GM12875 (cell line): ENCODE data around the gene AQP2.

Experiments
- H3K4me3 ChIP-seq: one replicate; pipeline ENCODE4 v1.5.1; 2011; ENCODE audit warnings: low read depth, low read length, control low read depth
- TF ChIP-seq, protein P1 (sequence below): IDR thresholded peaks from 2 replicates; pipeline ENCODE4 v1.5.1; 2011; ENCODE audit warnings: low read depth, mild to moderate bottlenecking, control low read depth, inconsistent platforms, low read length, moderate library complexity, borderline replicate concordance; ENCODE audit not compliant: insufficient read depth

The AQP2 gene

DNA sequence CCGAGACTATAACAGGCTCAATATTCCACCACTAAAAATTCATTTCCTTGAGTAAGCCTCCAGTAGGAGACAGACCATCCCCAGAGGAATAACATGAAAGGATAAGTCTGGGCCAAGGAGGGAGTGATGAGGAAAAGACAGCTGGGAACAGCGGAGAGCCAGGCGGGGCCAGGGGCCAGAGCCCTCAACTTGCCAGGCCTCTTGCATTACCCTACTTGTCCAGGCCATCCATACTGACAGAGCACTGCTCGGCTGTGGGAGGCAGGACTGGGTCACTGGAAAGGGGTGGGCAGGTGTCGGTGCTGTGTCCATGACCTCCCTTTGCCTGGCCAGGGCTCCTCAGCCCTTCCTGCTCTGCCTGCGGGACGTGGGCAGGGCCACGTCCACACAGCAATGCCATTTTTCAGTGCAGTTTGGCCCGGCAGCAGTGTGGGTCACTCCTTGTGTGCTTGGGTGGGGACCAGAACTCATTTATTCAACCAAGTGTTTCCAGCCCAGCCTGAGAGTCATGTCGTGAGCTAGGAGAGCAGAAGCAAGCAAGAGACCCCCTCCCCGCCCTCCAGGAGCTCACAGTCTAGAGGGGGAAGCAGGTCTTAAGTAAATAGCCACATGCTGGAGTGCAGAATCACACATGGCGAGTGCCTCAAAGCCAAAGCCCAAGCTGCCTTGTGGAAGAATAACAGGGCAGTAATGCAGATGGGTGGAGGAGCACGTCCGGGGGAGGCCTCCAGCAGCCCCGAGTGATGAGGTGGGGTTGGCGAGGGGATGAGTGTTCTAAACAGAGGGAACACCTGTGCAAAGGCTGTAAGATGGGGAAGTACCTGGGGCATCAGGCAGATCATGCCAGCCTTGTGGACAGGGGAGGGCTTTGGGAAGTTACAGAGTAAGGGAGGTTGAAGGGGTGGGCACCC lies 37.9 kb upstream of the AQP2 start:
- H3K4me3 ChIP-seq, result no peak overlapping the region
- TF ChIP-seq, protein P1, sequence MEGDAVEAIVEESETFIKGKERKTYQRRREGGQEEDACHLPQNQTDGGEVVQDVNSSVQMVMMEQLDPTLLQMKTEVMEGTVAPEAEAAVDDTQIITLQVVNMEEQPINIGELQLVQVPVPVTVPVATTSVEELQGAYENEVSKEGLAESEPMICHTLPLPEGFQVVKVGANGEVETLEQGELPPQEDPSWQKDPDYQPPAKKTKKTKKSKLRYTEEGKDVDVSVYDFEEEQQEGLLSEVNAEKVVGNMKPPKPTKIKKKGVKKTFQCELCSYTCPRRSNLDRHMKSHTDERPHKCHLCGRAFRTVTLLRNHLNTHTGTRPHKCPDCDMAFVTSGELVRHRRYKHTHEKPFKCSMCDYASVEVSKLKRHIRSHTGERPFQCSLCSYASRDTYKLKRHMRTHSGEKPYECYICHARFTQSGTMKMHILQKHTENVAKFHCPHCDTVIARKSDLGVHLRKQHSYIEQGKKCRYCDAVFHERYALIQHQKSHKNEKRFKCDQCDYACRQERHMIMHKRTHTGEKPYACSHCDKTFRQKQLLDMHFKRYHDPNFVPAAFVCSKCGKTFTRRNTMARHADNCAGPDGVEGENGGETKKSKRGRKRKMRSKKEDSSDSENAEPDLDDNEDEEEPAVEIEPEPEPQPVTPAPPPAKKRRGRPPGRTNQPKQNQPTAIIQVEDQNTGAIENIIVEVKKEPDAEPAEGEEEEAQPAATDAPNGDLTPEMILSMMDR, result no peak

DNA sequence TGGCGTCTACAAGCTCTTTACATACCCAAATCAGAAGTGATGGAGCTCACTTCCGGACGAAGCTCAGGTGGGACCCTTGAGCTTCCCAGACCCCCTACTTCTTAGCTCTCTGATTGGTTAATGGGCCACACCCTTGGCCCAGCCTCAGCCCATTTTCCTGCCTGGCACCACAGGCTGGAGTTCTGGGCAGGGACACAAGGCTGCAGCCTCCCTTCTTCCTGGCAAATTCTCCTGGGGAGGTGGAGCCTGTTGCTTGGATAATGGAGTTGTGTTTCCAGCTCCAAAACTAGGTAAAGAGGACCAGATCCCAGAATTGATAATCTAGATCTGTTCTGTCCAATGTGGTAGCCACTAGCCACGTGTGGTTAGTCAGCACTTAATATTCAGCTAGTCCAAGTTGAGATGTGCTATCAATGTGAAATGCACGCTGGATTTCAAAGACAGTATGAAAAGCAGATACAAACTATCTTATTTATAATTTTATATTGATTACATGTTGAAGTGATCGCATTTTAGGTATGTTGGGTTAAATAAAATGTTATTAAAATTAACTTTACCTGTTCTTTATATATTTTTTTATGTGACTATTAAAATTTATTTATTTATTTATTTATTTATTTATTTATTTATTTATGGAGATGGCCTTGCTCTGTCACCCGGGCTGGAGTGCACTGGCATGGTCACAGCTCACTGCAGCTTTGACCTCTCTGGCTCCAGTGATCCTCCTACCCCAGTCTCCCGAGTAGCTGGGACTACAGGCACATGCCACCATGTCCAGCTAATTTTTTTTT lies 34.2 kb upstream of the AQP2 start:
- H3K4me3 ChIP-seq, result no peak overlapping the region
- TF ChIP-seq, protein P1, result no peak

DNA sequence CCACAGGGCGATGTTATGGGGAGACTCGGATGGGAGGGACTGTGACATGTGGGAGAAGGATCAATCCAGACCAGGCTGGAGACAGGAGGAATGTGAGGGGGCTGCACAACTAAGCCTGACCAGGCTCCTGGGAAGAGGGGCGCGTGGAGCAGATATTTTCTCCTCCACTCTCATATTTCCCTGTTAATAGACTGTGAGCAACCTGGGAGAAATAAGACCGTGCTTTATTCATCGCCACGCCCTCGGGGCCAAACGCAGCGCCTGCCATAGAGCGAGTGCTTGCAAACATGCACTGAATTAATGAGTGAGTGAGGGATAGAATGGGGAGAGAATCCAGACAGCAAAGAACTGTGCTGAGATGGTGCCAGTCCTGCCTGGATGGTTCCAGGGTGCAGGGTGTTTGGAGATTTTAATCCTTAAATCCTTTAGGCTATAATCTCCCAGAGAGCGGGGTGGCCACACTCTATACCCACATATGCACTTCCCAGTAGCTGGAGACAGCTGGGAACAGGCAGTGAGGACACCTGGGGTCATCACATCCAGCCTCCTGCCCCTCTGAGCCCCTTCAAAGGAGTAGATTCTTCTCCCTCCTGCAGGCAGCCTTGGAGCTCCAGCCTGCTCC lies 33.3 kb upstream of the AQP2 start:
- TF ChIP-seq, protein P1, result no peak
- no peak overlapping the region for H3K4me3 ChIP-seq

DNA sequence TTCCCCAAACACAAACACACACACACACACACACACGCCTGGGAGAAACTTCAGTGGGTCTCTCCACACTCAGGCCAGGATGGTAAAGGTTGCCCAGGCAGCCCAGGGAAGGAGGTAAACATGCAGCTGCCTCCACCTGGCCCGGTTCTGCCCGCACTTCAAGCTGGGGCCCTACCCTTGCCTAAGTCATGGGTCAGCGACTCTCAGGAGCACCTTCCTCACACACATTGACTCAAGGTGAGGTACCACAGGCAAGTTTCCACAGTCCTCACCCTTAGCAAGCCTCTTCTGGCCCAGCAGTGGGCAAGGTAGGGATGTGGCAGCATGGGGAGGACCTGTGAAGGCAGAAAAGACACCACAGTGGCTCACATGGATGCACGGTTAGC lies 32.8 kb upstream of the AQP2 start:
- H3K4me3 ChIP-seq, result no peak overlapping the region
- TF ChIP-seq, protein P1, result no peak

DNA sequence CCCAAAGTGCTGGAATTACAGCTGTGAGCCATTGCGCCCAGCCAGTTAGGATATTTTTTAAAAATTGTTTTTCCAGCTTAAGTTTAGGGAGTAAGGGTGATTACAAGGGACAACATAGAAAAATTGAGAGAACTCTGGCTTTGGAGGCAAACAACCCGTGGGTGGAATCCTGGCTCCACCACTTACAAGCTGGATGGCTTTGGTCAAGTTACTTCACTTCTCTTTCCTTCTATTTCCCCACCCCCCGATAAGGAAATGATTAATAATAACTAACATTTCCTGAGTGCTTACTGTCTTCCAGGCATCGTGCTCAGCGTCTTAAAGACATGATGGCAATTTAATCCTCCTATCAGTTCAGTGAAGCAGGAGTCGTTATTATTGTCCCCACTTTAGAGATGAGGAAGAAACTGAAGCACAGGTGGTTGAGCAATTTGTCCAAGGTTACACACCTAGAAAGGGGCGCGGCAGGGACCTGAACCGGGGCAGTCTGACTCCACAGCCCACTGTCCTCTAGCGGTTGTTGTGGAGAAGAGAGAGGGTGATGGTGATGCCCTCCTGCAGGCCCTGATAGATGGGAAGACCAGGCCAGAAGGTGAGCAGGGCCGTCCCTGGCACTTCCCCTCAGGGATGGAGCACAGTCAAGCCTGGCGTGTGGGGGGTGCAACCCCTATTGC lies 30.2 kb upstream of the AQP2 start:
- H3K4me3 ChIP-seq, result no peak overlapping the region
- TF ChIP-seq, protein P1, result no peak

DNA sequence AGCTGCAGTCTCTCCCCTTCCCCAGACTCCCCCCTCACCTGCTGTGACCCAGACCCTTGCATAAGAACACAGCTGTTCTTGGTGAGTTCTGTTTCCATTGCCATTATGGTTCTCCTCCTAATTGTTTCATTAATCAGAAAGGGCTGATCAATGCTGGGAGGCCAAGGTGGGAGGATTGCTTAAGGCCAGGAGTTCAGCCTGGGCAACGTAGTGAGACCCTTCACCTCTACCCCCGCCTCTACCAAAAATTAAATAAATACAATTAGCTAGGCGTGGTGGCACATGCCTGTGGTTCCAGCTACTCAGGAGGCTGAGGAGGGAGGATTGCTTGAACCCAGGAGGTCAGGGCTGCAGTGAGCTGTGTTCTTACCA lies 29.6 kb upstream of the AQP2 start:
- TF ChIP-seq, protein P1, result no peak
- no peak overlapping the region for H3K4me3 ChIP-seq
